Fibroblast of lung (primary cell): ENCODE data around the gene PTGR1.

Source experiments
- EZH2 ChIP-seq: IDR thresholded peaks from 2 replicates; pipeline ENCODE4 v1.5.1; 2012; ENCODE audit warnings: low read length, control low read depth, mild to moderate bottlenecking; ENCODE audit errors: missing control alignments
- TF ChIP-seq, protein P1 (sequence below), 2 donors: IDR thresholded peaks in 1 of 2; conservative IDR thresholded peaks in 1 of 2; 1 replicate in 1 of 2; 2 replicates in 1 of 2; pipeline ENCODE4 v1.5.1; 2011 to 2012; ENCODE audit warnings: low read length in 2 of 2, control low read depth in 1 of 2, inconsistent platforms in 1 of 2, low read depth in 1 of 2, mild to moderate bottlenecking in 1 of 2

DNA sequence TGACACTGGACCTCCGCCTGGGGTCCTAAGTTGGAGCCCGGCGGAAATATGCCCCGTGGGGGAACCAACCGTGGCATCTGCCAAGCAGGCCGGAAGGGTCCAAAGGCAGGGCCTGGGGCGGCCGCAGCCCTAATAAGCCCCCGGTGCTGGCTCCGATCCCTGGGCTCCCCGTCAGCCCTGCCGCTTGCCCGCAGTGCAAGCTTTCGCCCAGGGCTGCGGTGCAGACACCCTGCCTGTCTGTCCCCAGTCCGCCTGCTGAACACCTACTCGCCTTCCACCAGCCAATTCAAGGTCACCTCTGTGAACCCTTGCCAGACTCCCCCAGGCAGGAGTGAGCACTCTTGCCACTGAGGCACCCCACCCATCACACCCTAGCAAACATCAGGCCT lies 502 bp upstream of the PTGR1 start:
- no peak for TF ChIP-seq EZH2
- TF ChIP-seq, protein P1, sequence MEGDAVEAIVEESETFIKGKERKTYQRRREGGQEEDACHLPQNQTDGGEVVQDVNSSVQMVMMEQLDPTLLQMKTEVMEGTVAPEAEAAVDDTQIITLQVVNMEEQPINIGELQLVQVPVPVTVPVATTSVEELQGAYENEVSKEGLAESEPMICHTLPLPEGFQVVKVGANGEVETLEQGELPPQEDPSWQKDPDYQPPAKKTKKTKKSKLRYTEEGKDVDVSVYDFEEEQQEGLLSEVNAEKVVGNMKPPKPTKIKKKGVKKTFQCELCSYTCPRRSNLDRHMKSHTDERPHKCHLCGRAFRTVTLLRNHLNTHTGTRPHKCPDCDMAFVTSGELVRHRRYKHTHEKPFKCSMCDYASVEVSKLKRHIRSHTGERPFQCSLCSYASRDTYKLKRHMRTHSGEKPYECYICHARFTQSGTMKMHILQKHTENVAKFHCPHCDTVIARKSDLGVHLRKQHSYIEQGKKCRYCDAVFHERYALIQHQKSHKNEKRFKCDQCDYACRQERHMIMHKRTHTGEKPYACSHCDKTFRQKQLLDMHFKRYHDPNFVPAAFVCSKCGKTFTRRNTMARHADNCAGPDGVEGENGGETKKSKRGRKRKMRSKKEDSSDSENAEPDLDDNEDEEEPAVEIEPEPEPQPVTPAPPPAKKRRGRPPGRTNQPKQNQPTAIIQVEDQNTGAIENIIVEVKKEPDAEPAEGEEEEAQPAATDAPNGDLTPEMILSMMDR (conservative IDR thresholded peaks at IDR 0.05 in 1 of 2, IDR thresholded peaks at IDR 0.05 in 1 of 2; ENCODE audit: low read depth in 1 of 2, low read length in 2 of 2), result no peak
